ENCODE measurements around the gene FLOT1. TPM values are rescaled to one million over a fixed set of nuclear protein-coding genes. Genes with fewer than 3 reads are reported as not detected.
A peak's percentile ranks its signal among the peaks of the same experiment; 100 is the strongest.

FLOT1 gene
- total and polyA plus RNA-seq, 2 of the 13 experiments (the other 11 are each of a cell fraction or from before 2014, with no cell fraction given): 82.3 to 130 TPM

DNA sequence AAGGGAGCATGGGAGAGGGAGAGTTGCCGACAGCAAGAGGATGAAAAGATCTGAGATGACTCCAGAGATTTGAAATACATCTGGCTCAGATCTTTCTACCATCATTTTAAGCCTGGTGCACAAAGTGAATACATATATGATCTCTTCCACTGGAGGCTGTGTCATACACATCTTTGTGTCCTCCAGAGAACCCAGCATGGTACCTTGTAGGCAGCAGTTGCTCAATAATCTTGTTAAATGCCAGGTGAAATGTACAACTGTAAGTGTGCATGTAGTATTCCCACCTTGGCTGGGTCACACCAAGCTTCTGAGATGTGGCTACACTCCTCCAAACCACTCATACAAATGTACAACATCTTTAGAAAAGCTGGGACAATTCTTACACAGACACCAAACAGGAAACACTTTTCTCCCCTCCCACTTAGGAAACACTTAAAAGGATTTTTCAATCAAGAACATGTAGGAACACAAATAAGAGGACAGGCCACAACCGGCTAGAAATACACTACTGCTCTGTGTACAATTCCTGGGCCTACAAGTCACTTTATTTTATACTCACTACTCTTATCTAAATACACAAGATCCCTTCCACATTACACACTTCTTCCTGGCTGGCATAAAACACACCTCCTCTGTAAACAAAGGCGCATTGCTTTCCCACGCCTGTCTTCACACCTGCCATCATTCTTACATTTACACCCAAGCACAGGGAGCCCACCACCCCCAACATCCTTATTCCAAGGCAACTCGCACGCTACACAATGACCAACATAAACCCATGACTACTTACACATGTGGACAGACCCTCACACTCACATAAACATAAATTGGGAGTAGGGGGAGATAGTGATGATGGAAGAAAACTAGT, 5.6 kb upstream of the FLOT1 start (continued):
- TF ChIP-seq ZBTB20 (CRISPR knock-in tag; IDR thresholded peaks at IDR 0.05; ENCODE audit: borderline replicate concordance, low read depth) (no peak), FOXA3 (CRISPR knock-in tag; IDR thresholded peaks at IDR 0.05) (peak; percentile 63), MED1 (CRISPR knock-in tag; IDR thresholded peaks at IDR 0.05) (0 out of 2 replicates have a peak, but pooled peaks have one; percentile 13), TEAD3 (CRISPR knock-in tag; optimal IDR thresholded peaks at IDR 0.05; ENCODE audit: borderline replicate concordance) (peak; percentile 4), MIER3 (CRISPR knock-in tag; IDR thresholded peaks at IDR 0.05; ENCODE audit: borderline replicate concordance) (no peak), ETV5 (CRISPR knock-in tag; IDR thresholded peaks at IDR 0.05; ENCODE audit: borderline replicate concordance) (0 out of 2 replicates have a peak, but pooled peaks have one; percentile 12)
- TF ChIP-seq, protein P1, sequence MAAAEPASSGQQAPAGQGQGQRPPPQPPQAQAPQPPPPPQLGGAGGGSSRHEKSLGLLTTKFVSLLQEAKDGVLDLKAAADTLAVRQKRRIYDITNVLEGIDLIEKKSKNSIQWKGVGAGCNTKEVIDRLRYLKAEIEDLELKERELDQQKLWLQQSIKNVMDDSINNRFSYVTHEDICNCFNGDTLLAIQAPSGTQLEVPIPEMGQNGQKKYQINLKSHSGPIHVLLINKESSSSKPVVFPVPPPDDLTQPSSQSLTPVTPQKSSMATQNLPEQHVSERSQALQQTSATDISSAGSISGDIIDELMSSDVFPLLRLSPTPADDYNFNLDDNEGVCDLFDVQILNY (CRISPR knock-in tag; conservative IDR thresholded peaks at IDR 0.05): no peak
- TF ChIP-seq, protein P2, sequence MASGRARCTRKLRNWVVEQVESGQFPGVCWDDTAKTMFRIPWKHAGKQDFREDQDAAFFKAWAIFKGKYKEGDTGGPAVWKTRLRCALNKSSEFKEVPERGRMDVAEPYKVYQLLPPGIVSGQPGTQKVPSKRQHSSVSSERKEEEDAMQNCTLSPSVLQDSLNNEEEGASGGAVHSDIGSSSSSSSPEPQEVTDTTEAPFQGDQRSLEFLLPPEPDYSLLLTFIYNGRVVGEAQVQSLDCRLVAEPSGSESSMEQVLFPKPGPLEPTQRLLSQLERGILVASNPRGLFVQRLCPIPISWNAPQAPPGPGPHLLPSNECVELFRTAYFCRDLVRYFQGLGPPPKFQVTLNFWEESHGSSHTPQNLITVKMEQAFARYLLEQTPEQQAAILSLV (CRISPR knock-in tag; IDR thresholded peaks at IDR 0.05; ENCODE audit: borderline replicate concordance): no peak
- TF ChIP-seq, protein P3, sequence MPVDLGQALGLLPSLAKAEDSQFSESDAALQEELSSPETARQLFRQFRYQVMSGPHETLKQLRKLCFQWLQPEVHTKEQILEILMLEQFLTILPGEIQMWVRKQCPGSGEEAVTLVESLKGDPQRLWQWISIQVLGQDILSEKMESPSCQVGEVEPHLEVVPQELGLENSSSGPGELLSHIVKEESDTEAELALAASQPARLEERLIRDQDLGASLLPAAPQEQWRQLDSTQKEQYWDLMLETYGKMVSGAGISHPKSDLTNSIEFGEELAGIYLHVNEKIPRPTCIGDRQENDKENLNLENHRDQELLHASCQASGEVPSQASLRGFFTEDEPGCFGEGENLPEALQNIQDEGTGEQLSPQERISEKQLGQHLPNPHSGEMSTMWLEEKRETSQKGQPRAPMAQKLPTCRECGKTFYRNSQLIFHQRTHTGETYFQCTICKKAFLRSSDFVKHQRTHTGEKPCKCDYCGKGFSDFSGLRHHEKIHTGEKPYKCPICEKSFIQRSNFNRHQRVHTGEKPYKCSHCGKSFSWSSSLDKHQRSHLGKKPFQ (CRISPR knock-in tag; IDR thresholded peaks at IDR 0.05; ENCODE audit: insufficient replicate concordance): peak; percentile 89
- TF ChIP-seq, protein P4, sequence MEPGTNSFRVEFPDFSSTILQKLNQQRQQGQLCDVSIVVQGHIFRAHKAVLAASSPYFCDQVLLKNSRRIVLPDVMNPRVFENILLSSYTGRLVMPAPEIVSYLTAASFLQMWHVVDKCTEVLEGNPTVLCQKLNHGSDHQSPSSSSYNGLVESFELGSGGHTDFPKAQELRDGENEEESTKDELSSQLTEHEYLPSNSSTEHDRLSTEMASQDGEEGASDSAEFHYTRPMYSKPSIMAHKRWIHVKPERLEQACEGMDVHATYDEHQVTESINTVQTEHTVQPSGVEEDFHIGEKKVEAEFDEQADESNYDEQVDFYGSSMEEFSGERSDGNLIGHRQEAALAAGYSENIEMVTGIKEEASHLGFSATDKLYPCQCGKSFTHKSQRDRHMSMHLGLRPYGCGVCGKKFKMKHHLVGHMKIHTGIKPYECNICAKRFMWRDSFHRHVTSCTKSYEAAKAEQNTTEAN (CRISPR knock-in tag; conservative IDR thresholded peaks at IDR 0.05): peak; percentile 66; the same call in 1 of the 2 replicates
- TF ChIP-seq, protein P5, sequence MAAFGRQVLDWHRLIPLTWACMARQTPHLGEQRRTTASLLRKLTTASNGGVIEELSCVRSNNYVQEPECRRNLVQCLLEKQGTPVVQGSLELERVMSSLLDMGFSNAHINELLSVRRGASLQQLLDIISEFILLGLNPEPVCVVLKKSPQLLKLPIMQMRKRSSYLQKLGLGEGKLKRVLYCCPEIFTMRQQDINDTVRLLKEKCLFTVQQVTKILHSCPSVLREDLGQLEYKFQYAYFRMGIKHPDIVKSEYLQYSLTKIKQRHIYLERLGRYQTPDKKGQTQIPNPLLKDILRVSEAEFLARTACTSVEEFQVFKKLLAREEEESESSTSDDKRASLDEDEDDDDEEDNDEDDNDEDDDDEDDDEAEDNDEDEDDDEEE (CRISPR knock-in tag; IDR thresholded peaks at IDR 0.05): 0 out of 2 replicates have a peak, but pooled peaks have one; percentile 39
- TF ChIP-seq, protein P6, sequence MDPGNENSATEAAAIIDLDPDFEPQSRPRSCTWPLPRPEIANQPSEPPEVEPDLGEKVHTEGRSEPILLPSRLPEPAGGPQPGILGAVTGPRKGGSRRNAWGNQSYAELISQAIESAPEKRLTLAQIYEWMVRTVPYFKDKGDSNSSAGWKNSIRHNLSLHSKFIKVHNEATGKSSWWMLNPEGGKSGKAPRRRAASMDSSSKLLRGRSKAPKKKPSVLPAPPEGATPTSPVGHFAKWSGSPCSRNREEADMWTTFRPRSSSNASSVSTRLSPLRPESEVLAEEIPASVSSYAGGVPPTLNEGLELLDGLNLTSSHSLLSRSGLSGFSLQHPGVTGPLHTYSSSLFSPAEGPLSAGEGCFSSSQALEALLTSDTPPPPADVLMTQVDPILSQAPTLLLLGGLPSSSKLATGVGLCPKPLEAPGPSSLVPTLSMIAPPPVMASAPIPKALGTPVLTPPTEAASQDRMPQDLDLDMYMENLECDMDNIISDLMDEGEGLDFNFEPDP (CRISPR knock-in tag; conservative IDR thresholded peaks at IDR 0.05): no peak
- TF ChIP-seq, protein P7, sequence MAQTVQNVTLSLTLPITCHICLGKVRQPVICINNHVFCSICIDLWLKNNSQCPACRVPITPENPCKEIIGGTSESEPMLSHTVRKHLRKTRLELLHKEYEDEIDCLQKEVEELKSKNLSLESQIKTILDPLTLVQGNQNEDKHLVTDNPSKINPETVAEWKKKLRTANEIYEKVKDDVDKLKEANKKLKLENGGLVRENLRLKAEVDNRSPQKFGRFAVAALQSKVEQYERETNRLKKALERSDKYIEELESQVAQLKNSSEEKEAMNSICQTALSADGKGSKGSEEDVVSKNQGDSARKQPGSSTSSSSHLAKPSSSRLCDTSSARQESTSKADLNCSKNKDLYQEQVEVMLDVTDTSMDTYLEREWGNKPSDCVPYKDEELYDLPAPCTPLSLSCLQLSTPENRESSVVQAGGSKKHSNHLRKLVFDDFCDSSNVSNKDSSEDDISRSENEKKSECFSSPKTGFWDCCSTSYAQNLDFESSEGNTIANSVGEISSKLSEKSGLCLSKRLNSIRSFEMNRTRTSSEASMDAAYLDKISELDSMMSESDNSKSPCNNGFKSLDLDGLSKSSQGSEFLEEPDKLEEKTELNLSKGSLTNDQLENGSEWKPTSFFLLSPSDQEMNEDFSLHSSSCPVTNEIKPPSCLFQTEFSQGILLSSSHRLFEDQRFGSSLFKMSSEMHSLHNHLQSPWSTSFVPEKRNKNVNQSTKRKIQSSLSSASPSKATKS (CRISPR knock-in tag; IDR thresholded peaks at IDR 0.05): 0 out of 2 replicates have a peak, but pooled peaks have one; percentile 14
